G401.6 (cell line): ENCODE data around the gene ZFPM1.
"Not testable (repeated sequence)": the region's sequence is repeated elsewhere in the genome, so short reads cannot be mapped to it uniquely, and the experiment has no call there.

ENCODE experiments used
- FAIRE-seq: peaks from 2 replicates; lab custom pipeline; 2012; peaks lifted over from hg19 to GRCh38; lab: Jason Lieb, UNC

The ZFPM1 gene

GRCh38 chr16:88480829-88481228, 27.7 kb downstream of the ZFPM1 start:
- no peak for FAIRE-seq

DNA sequence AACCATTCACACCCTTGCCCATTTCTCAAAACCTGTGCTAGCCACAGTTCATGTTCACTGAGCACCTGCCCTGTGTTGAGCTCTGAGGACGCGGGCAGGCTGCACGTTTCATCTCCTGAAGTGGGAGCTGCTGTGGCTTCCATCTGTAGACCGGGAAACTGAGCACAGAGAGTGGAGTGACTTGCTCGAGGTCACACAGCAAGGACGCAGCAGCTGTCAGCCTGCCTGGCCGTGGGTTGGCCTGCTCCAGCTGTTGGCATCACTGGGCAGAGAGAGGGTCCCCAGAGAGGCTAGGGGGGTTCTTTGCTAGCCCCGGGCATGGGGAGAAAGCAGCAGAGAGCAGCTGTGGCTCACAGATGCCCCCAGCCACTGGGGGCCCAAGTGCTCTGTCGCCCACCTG, 28.8 kb downstream of the ZFPM1 start:
- no peak for FAIRE-seq

DNA sequence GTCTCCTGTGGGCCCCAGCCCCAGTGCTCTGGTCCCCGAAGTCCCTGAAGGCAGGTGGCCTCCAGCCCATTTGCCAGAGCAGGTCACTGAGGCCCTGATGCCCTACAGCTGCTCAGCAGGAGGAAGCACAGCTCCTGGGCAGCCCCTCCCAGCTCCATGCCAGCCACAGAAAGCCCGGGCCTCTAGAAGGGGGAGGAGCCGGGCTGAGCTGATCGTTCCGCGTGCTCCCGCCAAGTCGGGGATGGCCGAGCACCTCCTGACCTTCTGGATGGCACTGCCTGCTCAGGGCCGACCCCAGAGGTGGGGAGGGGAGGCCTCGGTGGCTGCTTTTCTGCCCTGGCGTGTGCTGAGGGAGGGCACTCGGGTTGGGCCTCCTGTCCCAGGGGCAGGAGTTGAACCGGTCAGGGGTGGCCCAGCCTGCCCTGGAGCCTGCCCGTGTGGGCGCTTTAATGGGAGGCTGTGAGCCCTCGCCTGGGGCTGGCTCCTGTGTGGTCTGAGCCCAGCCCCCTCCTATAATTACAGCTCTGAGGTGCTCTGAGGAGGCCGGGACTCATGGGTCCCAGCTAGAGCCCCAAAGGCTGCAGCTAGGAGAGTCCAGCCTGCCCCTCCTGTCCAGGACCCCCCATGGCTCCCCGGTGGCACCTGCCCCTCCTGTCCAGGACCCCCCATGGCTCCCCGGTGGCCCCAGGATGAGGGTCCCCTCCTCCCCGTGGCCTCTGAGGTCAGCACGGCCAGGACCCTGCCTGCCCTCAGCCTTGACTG, 29.7 kb downstream of the ZFPM1 start:
- FAIRE-seq: no peak

DNA sequence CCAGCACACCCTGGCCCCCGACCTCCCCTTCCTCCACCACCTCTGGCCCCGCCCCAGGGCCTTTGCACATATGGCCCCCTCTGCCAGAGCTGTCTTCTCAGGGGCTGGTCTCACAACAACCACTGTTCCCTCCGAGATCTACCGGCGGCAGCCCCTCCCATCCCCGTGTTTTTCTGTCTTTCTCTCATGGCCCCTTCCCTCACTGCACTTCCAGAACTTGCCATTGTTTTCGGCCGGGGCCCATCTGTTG, 30.2 kb downstream of the ZFPM1 start:
- no peak for FAIRE-seq

DNA sequence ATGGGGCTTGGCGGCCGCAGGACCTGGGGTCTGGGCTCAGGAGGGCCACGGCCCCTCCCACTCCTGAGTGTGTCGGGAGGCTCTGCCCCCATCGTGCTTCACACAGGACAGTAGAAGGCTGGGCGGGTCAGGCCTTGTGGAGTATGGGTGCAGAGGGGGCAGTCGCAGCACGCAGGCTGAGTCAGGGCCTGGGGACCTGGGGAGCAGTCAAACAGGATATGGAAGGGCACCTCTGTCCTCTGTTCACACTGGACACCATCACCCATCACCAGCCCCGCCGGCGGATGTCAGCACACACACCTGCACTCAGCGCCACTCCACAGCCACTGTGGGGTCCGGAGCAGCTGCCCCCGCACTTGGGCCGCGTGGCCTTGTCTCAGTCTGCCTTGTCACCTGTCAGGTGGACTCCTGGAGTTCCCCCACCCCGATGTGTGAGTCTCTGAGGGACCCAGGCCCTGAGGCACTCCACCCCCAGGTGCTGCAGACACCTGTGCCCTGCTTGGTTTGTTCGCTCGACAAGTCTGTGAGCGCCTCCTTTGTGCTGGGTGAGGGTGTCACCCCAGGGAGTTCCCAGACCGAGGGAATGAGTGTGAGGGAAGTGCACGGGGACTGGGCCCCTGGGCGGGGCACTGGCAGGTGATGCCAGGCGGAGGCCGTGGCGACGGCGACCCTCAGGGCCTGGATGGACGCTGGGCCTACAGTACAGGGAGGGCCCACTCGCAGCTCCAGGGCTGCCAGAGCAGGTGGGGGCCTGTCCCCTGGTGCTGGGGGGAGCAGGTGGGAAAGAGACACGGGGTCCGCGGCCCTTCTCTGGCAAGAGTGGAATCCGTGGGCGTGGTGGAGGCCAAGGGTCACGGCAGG, 31.7 kb downstream of the ZFPM1 start:
- FAIRE-seq: no peak

DNA sequence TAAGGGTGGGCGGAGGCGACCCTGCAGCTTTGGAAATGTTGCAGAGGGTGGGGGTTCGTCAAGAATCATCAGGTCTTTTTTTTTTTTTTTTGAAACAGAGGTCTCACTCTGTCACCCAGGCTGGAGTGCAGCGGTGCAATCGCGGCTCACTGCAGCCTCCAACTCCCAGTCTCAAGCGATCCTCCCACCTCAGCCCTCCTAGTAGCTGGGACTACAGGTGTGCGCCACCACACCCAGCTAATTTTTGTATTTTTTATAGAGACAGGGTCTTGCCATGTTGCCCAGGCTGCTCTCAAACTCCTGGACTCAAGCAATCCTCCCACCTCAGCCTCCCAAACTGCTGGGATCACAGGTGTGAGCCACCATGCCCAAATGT, 32.3 kb downstream of the ZFPM1 start:
- not testable (repeated sequence) for FAIRE-seq

DNA sequence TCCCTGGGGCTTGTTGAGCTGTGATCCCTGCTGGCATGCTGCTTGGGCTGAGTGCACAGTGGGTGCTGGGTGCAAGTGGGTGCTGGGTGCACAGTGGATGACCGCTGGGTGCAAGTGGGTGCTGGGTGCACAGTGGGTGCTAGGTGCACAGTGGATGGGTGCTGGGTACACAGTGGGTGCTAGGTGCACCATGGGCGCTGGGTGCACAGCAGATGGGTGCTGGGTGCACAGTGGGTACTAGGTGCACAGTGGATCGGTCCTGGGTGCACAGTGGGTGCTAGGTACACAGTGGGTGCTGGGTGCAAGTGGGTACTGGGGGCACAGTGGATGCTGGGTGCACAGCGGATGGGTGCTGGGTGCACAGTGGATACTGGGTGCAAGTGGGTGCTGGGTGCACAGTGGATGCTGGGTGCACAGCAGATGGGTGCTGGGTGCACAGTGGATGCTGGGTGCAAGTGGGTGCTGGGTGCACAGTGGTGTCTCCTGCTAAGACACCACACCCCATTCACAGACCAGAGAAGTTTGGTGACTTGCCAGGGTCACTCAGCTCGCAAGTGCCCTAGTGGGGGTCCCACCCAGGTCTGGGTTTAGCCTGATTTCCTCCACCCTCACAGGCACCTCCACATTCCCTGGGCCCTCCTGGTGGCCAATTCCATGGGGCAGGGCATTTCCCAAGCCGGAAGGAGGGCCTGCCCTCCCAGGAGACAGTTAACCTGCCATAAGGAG, 33.5 kb downstream of the ZFPM1 start:
- FAIRE-seq: no peak

GRCh38 chr16:88487124-88487432, 34.0 kb downstream of the ZFPM1 start:
- FAIRE-seq: no peak

DNA sequence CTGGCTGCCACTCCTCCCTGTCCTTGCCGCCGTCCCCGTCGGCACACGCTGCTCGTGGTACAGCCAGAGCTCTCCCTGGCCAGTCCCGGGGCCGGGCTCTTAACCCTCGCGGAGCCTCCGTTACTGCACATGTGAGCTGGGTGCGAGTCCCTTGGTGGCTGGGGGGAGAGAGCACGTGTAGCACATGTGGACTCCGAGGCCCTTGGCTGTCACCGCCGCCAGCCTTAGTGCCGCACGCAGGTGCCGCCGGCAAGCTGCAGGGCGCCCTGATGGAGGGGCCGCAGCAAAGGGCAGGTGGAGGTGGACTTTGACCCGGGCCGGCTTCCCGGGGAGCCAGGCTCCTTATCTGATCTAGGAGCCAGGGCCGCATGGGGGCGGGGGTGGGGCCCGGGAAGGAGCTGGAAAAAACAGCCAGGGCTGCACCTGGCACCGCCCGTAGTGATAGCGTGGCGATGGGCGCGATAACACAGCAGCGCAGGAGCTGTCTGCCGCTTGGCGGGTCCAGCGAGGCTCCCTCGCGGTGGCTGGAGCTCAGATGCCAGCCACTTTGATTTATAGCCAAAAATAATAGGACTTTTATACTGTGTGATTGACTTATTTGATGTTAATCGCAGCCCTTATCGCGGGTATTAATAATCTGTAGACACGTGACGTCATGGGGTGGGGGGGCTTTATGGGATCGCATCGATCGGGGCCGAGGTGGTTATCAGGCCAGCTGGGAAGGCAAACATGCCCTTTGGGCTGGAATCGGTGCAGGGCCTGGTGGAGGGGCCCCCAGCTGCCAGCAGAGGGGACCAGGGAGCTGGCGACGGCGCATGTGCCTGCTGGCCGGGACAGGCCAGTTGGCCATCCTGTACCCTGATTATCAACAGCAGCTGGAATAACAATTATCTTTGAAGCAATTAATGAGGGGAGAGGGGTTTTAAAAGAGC, 35.1 kb downstream of the ZFPM1 start:
- no peak for FAIRE-seq

DNA sequence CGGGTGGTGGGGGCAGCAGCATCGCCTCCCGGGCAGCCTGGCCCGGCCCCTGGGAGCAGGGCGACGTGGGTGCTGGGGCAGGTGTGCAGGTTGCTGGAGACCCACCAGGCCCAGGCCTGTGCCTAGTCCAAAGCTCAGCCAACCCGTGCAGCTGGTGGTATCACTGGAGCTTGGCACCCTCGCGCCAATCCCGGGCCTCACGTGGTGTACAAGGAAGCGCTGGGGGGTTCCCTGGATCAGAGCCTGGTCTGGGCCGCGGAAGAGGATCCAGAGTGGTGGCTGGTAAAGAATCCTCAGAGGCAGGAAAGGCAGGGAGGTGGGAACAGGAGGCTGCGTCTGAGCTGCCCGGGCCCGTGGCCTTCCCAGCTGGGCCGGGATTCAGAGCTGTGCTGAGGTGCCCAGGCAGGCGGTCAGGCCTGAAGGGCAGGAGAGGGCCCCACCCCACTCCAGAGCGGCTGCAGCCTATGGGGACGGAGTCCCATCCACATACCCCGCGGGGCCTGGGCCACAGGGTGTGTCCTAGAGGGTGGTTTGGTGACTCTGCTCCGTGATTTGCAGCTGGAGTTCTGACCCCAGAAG, 36.2 kb downstream of the ZFPM1 start:
- no peak for FAIRE-seq

GRCh38 chr16:88491001-88491559, 38.0 kb downstream of the ZFPM1 start:
- FAIRE-seq: no peak

GRCh38 chr16:88491560-88492310, 38.7 kb downstream of the ZFPM1 start:
- no peak for FAIRE-seq

DNA sequence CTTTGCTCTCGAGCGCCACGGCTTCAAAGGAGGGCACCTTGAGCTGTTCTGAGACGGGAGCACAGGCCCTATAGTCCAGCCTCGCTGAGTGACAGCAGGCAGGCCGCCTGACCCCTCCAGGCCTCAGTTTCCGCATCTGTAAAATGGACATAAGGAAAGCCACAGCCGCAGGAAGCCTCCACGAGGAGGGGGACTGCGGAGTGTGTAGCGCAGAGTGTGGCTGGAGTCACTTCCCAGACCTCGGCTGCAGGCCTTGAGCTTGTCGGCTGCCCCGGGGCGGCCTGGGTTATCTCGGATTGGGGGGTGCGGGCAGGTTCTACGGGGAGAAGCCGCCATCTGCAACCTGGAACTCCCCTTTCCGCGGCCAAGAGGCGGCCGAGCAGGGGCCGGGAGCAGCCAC, 40.8 kb downstream of the ZFPM1 start:
- no peak for FAIRE-seq

DNA sequence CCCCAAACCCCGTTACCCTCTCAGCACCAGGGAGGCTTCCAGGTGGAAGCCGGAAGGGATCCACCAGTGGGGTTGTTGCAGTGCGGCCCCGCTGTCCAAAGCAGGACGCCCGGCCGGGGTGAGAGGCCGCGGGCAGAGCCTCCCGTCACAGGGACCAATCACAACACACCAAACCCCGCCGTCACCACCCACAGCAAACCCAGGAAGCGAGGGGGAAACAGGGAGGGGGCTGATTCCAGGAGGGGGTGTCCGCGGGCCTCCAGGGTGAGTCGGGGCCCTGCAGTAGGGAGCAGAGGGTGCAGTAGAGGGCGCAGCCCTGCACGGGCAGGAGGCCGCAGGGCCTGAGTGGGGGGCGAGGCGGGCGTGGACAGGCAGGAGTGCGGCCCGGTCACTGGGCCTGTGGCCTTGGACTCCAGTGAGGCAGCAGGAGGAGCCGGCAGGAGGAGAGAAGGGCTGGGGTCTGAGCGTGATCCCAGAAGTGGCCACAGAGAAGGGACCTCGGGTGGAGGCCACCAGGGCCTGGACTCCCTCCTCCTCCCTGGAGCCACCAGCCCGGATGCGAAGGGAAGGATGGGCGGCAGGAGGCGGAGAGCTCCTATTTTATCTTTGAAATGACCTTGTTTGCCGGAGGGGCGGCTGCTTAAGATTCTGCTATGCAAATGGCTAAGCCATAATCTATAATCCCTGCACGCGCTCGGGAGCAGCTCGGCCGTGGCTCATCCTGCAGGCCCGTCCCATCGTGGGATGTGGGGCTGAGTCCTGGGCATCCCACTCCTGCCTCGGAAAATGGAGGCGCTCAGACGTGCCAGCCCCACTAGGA, 41.5 kb downstream of the ZFPM1 start:
- no peak for FAIRE-seq

- FAIRE-seq: no peak
Observed at GRCh38 chr16:88495268-88495772, 42.2 kb downstream of the ZFPM1 start.

- FAIRE-seq: no peak
Observed at GRCh38 chr16:88497561-88498462, 44.7 kb downstream of the ZFPM1 start.

DNA sequence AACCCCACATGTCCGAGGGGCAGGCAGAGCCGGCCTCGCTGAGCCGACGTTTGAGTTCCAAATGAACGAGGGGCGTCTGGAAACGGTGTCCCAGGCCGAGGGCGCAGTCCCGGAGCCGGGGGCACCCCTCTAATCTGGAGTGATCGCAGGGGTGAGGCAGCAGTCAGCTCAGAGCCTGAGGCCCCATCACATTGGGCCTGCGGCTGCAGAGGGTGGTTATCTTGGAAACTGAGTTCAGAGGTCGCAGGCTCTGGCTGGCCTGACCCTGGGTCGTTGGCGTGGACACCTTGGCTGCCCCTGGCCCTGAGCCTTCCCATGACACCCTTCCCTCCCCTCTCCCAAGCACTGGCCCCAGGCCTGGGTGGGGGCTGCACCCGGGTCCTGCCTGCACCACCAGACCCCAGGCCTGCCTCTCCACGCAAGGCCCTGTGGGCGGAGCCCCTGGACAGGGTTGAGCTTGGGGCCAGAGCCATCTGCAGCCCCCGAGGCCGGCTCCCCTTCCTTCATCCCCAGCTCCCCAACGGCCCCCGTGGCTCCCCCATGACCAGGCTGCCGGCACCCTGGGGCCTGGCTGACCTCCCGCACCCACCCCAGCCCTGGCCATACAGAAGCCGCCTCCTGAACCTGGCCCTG, 45.6 kb downstream of the ZFPM1 start:
- FAIRE-seq: no peak

- no peak for FAIRE-seq
Observed at GRCh38 chr16:88499292-88499691, 46.2 kb downstream of the ZFPM1 start.
